ENCODE results near the gene EIF3K.

The EIF3K gene

GRCh38 chr19:38596057-38596981 lies 22.7 kb upstream of the EIF3K start (continued):
- TF ChIP-seq, protein P1, sequence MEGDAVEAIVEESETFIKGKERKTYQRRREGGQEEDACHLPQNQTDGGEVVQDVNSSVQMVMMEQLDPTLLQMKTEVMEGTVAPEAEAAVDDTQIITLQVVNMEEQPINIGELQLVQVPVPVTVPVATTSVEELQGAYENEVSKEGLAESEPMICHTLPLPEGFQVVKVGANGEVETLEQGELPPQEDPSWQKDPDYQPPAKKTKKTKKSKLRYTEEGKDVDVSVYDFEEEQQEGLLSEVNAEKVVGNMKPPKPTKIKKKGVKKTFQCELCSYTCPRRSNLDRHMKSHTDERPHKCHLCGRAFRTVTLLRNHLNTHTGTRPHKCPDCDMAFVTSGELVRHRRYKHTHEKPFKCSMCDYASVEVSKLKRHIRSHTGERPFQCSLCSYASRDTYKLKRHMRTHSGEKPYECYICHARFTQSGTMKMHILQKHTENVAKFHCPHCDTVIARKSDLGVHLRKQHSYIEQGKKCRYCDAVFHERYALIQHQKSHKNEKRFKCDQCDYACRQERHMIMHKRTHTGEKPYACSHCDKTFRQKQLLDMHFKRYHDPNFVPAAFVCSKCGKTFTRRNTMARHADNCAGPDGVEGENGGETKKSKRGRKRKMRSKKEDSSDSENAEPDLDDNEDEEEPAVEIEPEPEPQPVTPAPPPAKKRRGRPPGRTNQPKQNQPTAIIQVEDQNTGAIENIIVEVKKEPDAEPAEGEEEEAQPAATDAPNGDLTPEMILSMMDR (tag by site-specific recombination; IDR thresholded peaks at IDR 0.05) = peak; percentile 50; the same call in 1 of the 2 replicates
- TF ChIP-seq ZNF473 (tag by site-specific recombination; IDR thresholded peaks at IDR 0.05) = no peak
- peak; percentile 31 for TF ChIP-seq ZBTB26 (tag by site-specific recombination; optimal IDR thresholded peaks at IDR 0.05)
- peak; percentile 88 for TF ChIP-seq ZBTB48 (tag by site-specific recombination; IDR thresholded peaks at IDR 0.05)
- peak; percentile 79 for TF ChIP-seq ZEB2 (tag by site-specific recombination; IDR thresholded peaks at IDR 0.05)
- TF ChIP-seq ZNF354C (tag by site-specific recombination; IDR thresholded peaks at IDR 0.05; ENCODE audit: borderline replicate concordance, low read depth) = no peak
- TF ChIP-seq, protein P2, sequence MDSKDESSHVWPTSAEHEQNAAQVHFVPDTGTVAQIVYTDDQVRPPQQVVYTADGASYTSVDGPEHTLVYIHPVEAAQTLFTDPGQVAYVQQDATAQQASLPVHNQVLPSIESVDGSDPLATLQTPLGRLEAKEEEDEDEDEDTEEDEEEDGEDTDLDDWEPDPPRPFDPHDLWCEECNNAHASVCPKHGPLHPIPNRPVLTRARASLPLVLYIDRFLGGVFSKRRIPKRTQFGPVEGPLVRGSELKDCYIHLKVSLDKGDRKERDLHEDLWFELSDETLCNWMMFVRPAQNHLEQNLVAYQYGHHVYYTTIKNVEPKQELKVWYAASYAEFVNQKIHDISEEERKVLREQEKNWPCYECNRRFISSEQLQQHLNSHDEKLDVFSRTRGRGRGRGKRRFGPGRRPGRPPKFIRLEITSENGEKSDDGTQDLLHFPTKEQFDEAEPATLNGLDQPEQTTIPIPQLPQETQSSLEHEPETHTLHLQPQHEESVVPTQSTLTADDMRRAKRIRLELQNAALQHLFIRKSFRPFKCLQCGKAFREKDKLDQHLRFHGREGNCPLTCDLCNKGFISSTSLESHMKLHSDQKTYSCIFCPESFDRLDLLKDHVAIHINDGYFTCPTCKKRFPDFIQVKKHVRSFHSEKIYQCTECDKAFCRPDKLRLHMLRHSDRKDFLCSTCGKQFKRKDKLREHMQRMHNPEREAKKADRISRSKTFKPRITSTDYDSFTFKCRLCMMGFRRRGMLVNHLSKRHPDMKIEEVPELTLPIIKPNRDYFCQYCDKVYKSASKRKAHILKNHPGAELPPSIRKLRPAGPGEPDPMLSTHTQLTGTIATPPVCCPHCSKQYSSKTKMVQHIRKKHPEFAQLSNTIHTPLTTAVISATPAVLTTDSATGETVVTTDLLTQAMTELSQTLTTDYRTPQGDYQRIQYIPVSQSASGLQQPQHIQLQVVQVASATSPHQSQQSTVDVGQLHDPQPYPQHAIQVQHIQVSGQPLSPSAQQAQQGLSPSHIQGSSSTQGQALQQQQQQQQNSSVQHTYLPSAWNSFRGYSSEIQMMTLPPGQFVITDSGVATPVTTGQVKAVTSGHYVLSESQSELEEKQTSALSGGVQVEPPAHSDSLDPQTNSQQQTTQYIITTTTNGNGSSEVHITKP (tag by site-specific recombination; IDR thresholded peaks at IDR 0.05) = peak; percentile 96
- TF ChIP-seq ZNF777 (tag by site-specific recombination; IDR thresholded peaks at IDR 0.05; ENCODE audit: borderline replicate concordance) = peak; percentile 97
- no peak for TF ChIP-seq ZNF549 (tag by site-specific recombination; IDR thresholded peaks at IDR 0.05)
- TF ChIP-seq ZNF2 (tag by site-specific recombination; IDR thresholded peaks at IDR 0.05) = peak; percentile 69; the same call in 1 of the 2 replicates
- TF ChIP-seq ZNF747 (tag by site-specific recombination; IDR thresholded peaks at IDR 0.05) = no peak
- peak; percentile 95 for TF ChIP-seq SP2 (tag by site-specific recombination; IDR thresholded peaks at IDR 0.05)
- TF ChIP-seq ZNF548 (tag by site-specific recombination; IDR thresholded peaks at IDR 0.05) = no peak

GRCh38 chr19:38597075-38597474 lies 21.9 kb upstream of the EIF3K start:
- H3K9me3 ChIP-seq (ENCODE audit: control insufficient read depth, insufficient read depth, low read depth, low read length) = no peaks in the 10 kb centered on the region
- POLR2A ChIA-PET = interaction anchor here (1.3 to 5.5 kb wide), 7 partner anchors 10 to 209 kb away, joined by 6 to 84 read pairs (median 8); partner anchors contain the start of genes ACTN4, EIF3K and GGN
- no peak overlapping the region for H3K27ac ChIP-seq (ENCODE audit: extremely low read depth, low read depth, low read length)
- H3K36me3 ChIP-seq (ENCODE audit: control insufficient read depth in 2 of 2, insufficient read depth in 1 of 2, low read length in 2 of 2) = no peaks in the 10 kb centered on the region; a peak in 1 of 3 replicates
- TF ChIP-seq ZNF830 (tag by site-specific recombination; IDR thresholded peaks at IDR 0.05; ENCODE audit: low read depth) = no peak
- TF ChIP-seq ZBTB7A (tag by site-specific recombination; IDR thresholded peaks at IDR 0.05; ENCODE audit: low read depth) = no peak
- no peak for TF ChIP-seq ZXDB (tag by site-specific recombination; IDR thresholded peaks at IDR 0.05)
- TF ChIP-seq, protein P3, sequence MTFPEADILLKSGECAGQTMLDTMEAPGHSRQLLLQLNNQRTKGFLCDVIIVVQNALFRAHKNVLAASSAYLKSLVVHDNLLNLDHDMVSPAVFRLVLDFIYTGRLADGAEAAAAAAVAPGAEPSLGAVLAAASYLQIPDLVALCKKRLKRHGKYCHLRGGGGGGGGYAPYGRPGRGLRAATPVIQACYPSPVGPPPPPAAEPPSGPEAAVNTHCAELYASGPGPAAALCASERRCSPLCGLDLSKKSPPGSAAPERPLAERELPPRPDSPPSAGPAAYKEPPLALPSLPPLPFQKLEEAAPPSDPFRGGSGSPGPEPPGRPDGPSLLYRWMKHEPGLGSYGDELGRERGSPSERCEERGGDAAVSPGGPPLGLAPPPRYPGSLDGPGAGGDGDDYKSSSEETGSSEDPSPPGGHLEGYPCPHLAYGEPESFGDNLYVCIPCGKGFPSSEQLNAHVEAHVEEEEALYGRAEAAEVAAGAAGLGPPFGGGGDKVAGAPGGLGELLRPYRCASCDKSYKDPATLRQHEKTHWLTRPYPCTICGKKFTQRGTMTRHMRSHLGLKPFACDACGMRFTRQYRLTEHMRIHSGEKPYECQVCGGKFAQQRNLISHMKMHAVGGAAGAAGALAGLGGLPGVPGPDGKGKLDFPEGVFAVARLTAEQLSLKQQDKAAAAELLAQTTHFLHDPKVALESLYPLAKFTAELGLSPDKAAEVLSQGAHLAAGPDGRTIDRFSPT (tag by site-specific recombination; IDR thresholded peaks at IDR 0.05) = peak; percentile 37
- TF ChIP-seq ZNF169 (tag by site-specific recombination; IDR thresholded peaks at IDR 0.05) = 0 out of 2 replicates have a peak, but pooled peaks have one; percentile 29
- peak; percentile 94 for TF ChIP-seq EGR2 (tag by site-specific recombination; IDR thresholded peaks at IDR 0.05; ENCODE audit: low read depth)
- TF ChIP-seq ZFHX2 (tag by site-specific recombination; conservative IDR thresholded peaks at IDR 0.05) = peak; percentile 94
- peaks cover 12% of the 10 kb centered on the region for H3K4me1 ChIP-seq (ENCODE audit: control insufficient read depth, insufficient read depth, low read length)
- CTCF ChIA-PET = interaction anchor here (0.7 to 2.7 kb wide), 5 partner anchors 37 to 569 kb away, joined by 3 to 11 read pairs (median 4); no protein-coding TSS in a partner anchor
- no peak overlapping the region for H3K4me3 ChIP-seq (ENCODE audit: low read depth, low read length)

Measured in HEK293 (cell line).